Adrenal gland (tissue), 5 donors: ENCODE measurements around the gene MUSK.

Experiments used
- POLR2A ChIP-seq, 2 donors: fragments of 450-650 bp; IDR thresholded peaks; one replicate each; pipeline ENCODE4 v1.6.1; 2017; ENCODE audit warnings: antibody characterized with exemption in 2 of 2, mild to moderate bottlenecking in 2 of 2, moderate library complexity in 1 of 2
- TF ChIP-seq, protein P1 (sequence below), 6 experiments: fragments of 450-650 bp in 4 of 6; fragments of 200-600 bp in 2 of 6; sonication (generic) in 1 of 6; IDR thresholded peaks; 1 replicate in 5 of 6; 2 replicates in 1 of 6; pipeline versions ENCODE4 v1.5.1 to v1.8.0; 2016 to 2021; ENCODE audit warnings: antibody characterized with exemption in 6 of 6, mild to moderate bottlenecking in 2 of 6, moderate library complexity in 1 of 6
- donor health status: DM: no; HTN: no; CAD: no.

DNA sequence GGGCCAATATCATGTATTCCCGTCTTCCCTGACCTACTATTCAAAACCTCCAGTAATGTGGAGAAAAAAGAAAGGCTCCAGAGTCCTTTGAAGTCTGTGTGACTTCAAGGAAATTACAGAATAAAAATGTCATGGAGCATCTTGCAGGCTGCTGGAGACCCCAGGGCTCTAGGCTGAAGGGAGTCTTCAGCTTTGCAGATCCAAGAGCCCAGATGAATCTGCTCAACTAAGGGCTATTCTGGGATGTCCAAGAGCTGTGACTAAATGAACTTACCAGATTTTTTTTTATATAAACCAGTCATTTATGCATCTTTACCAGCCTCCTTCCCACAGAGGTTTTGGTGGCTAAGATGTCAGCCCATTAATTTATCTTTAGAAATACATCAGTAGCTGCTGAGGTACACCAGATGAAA is 167.3 kb downstream of the MUSK start:
- TF ChIP-seq POLR2A (IDR thresholded peaks at IDR 0.05) = no peak
- TF ChIP-seq, protein P1, sequence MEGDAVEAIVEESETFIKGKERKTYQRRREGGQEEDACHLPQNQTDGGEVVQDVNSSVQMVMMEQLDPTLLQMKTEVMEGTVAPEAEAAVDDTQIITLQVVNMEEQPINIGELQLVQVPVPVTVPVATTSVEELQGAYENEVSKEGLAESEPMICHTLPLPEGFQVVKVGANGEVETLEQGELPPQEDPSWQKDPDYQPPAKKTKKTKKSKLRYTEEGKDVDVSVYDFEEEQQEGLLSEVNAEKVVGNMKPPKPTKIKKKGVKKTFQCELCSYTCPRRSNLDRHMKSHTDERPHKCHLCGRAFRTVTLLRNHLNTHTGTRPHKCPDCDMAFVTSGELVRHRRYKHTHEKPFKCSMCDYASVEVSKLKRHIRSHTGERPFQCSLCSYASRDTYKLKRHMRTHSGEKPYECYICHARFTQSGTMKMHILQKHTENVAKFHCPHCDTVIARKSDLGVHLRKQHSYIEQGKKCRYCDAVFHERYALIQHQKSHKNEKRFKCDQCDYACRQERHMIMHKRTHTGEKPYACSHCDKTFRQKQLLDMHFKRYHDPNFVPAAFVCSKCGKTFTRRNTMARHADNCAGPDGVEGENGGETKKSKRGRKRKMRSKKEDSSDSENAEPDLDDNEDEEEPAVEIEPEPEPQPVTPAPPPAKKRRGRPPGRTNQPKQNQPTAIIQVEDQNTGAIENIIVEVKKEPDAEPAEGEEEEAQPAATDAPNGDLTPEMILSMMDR (IDR thresholded peaks at IDR 0.05) = no peak
